DMS153 treated with DMSO at 0.1 percent for 48 hours (cell line): ENCODE measurements around the gene TGM2.

Experiments
- DNase-seq: peaks from one replicate; lab custom pipeline; 2025; ENCODE audit not compliant: unreplicated experiment; lab: John Stamatoyannopoulos, UW

TGM2 gene

DNA sequence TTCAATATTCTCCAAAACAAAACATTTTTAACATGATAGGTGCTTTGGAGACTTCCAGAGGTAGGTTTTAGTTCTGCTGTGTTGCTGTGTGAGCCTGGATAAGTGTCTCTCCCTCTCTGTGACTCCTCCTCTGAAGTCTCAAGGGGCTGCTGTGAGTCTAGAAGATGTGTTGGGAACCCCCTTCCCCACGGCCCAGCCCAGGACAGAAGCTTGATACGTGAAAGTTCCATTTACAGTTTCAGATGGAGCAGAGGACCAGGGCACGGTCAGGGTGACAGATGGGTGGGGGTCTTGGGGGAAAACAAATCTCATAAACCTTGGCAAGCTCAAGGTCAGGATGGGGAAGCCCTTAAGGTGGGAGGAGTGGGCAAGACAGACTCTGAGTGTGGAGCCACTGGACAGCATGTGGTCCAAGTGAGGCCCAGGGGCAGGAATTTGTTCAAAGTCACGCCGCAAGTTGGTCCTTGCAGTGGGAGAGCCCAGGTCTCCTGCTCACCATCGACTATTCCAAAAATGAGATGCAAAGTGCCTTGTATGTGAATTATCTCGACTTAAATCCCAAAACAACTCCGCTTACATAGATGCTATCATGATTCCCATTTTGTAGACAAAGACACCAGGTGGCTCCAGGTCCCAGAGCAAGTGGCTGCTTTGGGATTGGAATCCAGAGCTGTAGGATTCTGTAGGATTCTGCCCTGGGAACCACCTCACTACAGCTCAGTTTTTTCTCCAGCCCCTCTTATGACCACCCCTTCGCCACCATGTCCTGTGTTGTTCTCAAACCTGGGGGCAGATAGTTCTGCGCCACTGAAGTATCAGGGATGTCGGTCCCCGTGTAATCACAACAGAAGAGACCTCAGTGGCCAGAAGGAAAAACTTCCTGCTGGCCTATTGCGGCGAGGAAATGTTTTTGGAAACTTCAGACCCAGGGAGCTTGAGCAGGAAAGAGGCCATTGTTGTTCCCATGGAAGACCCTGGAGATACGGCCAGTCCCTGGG is 1.9 kb downstream of the TGM2 start:
- no peak for DNase-seq

DNA sequence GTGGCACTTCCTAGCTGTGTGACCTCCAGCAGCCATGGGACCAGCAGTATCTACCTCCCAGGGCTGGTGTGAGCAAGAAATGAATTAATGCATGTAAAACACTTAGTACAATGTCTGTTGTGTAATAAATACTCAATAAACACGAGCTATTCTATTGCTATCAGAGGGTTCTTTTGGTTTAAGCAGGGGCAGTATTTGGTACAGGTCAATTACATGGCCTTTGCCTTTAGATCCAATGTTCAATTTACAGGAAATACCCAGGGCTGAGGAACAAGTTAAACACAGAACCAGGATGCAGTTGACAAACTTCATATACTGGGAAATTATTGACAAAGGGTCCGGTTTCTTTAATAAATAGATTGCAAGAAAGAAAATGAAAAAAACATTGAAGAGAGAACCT is 2.9 kb downstream of the TGM2 start:
- no peak for DNase-seq

DNA sequence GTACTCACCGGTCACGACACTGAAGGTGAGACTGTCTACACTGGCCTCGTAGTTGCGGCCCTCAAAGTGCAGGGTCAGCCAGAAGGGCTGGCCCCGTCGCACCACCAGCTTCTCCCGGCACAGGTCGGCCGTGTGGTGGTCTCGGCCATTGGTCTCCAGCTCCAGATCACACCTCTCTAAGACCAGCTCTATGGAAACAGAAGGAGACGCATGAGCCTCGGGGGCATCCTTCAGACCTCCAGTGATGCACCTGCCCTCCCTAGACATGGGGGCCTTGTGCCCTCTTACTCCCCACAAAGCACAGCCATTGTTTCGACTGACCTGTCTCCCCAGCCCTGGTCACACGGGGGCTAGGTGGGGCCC is 3.7 kb downstream of the TGM2 start:
- DNase-seq = no peak

DNA sequence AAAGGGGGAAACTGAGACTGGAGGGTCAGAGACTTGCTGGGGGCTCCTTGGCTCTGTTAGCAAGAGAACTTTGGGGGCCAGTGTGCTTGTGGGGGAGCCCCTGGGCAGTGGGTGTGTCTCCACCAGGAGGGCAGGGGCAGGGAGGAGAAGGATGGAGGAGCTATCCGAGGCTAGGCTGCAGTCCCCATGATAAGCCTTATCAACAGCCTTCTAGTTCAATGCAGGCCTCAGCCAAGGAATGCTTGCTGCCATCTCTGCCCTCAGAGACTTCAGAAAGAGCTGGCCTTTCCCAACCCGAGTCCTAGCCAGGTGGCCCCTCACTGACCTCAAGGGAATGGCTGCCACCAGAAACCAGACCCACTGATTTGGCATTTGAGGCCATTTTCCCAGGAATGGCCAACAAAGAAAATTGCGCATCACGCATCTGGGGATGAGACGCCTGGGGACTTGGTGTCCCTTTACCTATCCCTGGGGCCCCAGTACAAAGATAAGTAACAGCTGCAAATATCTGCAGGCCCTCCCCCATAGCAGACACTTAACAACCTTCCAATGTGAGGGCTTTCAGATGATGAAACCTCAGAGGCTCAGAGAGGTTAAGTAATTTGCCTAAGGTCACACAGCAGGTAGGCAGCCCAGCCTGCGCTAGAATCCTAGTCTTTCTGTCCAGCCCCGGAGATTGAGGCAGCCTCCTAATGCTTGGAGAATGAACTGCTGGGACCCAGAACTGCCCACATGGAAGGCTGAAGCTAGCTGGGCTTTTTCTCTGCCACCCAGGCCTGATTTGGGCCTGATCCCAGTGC is 4.9 kb downstream of the TGM2 start:
- DNase-seq = no peak

DNA sequence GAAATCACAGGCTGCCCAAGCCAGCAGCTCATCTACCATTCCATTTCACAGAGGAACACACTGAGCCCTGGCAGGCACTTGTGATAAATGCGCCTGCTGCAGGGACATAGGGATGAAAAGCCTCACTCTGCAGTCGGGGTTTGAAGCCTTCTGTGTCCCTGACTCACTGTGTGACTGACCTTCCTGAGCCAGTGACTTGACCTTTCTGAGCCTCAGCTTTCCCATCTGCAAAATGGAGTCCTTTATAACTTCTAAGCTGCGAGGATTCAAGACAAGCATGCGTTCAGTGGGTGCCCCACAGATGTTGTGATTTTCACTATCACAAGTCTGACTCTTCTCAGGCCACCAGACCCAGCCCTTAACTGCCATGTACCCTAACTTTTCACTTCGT is 5.5 kb downstream of the TGM2 start:
- DNase-seq = no peak

- no peak for DNase-seq
Observed at GRCh38 chr20:38158701-38159351, 6.2 kb downstream of the TGM2 start.

DNA sequence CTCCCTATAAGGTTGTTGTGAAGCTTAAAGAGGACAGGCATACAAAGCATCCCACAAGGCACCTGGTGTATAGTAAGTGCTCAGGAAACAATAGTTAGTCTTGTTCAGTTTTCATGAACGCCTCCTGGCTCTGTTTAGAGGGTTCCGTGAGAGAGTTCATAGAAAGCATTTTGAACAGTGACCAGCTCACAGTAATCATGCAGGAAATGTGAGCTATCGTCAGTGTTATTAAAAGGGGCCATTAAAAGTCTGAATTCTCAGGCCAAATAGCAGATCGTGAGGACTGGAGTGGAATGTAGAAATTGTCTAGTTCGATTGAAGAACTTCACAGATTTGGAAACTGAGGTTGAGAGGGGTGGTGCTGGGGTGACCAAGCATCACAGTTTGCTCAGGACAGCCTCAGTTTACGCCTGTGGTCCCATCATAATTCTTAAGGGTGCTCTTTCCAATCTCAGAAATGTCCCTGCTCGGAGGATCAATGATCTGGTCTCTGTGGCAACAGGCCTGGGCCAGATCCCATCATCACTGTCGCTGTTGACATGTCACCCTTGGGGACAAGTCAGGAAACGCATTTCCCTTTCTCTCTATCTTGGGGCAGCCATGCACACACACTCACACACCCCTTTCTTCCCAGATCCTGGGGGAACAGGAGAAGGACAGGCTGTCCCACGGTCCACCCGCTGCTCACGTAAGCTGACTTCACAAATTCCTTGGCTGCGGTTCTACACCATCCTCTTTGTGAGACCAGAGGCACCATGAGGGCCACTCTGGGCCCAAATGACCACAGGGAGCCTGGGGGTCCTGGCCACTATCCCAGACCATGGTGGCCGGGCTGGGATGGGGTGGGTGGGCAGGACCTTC is 7.2 kb downstream of the TGM2 start:
- DNase-seq = no peak

- no peak for DNase-seq
Observed at GRCh38 chr20:38156888-38157634, 8.0 kb downstream of the TGM2 start.

GRCh38 chr20:38156280-38156679 is 8.8 kb downstream of the TGM2 start:
- DNase-seq = no peak

DNA sequence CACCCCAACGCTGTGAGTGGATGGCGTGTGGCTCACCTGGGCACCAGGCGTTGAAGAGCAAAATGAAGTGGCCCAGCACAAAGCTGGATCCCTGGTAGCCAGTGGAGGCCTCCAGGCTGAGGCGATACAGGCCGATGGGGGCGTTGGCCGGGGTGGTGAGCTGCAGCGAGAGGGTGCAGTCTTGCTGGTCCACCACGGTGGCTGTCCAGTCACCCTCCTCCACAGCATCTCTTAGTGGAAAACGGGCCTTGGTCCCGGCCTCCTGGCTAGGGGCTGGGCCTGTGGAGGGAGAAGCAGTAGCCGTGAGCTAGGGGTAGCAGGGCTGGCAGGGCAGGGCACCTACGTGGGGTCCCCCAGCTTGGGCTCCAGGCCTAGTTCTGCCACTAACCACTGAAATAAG is 9.3 kb downstream of the TGM2 start:
- DNase-seq = no peak

GRCh38 chr20:38153401-38153800 is 11.7 kb downstream of the TGM2 start:
- no peak for DNase-seq

DNA sequence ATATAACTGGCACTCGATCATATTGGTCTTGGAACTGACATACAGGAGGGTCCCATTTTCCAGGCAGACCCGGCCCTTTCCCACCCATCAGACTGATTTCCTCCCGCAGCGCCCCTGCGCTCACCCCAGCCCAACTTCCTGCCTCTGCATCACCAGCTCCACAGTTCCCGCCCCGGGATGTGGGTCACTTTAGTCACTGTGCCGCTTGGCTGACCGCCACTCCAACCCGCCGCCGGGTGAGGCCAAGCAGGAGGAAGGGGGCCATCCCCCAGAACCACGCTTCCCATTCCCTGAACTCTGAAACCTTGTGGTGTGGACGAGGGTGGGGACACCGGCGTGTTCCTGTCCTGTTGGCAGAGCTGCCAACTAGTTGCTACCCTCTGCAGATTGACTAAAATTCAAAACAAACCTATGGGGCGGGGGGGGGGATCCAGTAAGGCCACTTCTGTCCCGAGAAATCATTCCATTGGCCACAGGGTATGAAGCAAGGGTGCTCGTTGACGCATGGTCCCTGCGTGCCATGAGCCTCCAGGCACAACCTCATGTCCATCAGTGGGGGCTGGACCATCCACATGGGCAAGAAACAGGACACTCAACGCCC is 12.3 kb downstream of the TGM2 start:
- DNase-seq = no peak

DNA sequence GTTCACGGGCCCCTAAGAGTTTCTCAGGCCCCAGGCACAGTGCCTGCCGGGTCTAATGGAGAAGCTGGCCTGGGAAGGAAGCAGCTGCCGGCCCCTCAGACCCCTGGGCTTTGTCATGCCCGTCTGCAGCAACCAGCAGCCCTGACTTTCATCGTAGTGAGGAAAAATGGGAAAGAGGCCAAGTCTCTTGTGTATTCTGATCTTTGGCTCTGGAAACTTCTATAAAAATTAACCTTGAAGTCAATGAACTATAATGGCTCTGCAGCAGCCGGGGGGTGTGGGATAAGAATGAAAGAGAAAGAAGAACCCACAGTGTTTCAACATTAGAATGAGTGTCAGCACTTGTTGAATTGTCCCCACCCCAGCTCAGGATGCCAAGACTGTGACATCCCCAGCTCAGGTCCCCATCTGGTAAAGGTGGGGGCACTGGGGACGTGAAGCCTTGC is 12.9 kb downstream of the TGM2 start:
- peak; percentile 21 for DNase-seq

DNA sequence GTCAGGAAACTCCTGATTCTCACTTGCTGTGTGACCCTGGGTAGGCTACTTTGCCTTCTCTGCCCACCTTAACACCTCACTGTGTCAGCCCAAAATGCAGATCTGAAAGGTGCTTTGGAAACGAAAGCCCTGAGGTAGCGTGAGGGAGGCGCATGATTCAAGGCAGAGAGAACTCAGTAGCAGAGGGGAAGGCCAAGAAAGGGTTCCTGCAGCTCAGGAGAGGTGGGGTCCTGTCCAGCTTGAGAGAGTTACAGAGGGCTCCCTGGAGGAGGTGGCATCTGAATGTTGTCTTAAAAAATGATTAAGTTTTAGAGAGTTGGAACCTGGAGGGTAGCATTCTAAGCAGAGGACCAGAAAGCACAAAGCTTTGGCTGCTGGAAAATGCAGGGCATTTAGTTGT is 13.6 kb downstream of the TGM2 start:
- DNase-seq = no peak

DNA sequence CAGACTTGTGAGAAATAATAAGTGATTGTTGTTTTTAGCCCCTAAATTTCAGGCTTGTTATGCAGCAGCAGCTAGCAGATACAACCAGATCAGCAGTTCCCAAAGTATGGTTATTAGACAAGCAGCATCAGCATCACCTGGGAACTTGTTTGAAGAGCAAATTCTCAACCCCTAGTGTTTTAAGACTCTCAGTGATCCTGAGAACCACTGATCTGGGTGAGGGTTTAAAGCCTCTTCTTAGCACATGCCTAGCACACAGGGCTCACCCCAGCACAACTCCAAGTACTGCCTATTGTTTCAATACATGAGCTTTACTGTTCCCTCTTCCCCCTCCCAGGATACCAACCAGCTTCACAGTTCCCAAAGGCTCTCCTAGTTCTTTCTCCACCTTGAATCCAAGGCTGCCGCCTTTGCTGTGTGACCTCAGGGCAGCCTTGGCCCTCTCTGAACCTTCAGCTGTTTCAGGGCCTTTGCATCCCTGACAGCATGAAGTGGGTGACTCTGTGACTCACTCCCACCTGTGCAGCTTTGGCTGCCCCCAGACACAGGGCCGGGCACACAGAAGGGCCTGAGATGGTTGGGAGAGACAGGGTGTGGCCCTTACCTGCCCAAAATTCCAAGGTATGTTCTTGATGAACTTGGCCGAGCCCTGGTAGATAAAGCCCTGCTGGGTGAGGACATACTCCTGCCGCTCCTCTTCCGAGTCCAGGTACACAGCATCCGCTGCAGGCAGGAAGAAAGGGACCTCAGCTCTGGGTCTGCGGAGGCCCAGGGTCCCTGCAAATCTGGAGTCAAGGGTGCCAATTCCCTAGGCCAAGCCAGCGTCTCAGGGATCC is 14.5 kb downstream of the TGM2 start:
- DNase-seq = no peak

DNA sequence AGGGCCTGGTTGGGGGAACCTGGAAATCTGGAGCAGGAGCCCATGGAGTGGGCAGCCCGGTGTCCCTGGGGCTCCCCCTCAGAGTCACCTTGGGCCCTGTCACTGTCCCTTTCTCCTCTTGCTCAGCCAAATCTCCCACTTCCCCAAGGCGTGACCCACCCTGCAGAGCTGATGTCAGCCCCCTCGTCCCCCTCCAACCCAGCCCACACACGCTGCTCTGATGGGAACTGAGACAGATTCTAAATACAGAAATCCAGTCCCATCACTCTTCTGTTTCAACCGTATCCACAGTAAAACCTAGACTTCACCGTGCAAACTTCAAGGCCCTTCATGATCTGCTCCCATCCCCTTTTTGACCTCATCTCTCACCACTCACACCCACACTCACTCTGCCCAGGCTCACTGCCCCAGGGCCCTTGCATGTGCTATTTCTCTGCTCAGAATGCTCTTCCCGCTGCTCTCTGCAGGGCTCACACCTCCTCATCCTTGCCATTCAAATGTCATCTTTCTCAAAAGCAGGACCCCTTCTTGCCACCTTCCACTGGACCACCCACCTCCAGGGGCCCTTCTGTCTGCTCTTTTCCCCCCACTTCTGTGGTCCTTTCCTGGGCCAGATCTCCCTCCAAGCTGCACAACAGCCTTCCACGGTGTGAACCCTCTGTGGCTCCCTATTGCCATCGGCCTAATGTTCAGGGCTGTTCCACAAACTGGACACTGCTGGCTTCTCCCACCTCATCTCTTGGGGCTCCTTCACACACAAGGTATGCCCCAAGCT is 16.6 kb downstream of the TGM2 start:
- DNase-seq = no peak

DNA sequence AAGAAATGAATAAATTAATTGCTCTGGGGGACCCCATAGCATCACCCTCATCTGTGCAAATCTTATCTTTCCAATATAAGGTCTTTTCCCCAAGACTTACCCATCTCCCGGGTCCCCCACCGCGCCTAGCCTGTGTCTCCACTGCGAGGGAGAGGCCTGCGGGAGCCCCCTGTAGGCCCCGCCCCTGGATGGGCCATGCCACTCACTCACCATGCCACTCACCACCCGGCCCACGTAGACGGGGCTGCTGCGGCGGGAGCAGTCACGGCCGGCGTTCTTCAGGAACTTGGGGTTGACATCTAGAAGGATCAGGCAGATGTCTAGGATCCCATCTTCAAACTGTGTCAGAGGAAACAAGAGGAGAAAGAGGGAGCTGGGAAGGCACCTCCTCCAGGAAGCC is 17.3 kb downstream of the TGM2 start:
- DNase-seq = no peak

GRCh38 chr20:38147163-38147562 is 17.9 kb downstream of the TGM2 start:
- DNase-seq = no peak
